A673 (cell line): ENCODE results near the gene AMOTL1.

Experiments
- EZH2 ChIP-seq: fragments of 200-600 bp; sonication (generic); IDR thresholded peaks from 2 replicates; pipeline ENCODE4 v1.6.1; 2017; ENCODE audit warnings: borderline replicate concordance, low read depth, mild to moderate bottlenecking, mixed read lengths, antibody characterized with exemption, low read length; ENCODE audit not compliant: poor library complexity, severe bottlenecking
- TF ChIP-seq, protein P1 (sequence below): fragments of 300-800, 200-600 bp; sonication (generic); conservative IDR thresholded peaks from 2 replicates; pipeline ENCODE4 v1.5.1; 2017; ENCODE audit warnings: low read depth, mild to moderate bottlenecking, antibody characterized with exemption, low read length, moderate library complexity, mixed read lengths

DNA sequence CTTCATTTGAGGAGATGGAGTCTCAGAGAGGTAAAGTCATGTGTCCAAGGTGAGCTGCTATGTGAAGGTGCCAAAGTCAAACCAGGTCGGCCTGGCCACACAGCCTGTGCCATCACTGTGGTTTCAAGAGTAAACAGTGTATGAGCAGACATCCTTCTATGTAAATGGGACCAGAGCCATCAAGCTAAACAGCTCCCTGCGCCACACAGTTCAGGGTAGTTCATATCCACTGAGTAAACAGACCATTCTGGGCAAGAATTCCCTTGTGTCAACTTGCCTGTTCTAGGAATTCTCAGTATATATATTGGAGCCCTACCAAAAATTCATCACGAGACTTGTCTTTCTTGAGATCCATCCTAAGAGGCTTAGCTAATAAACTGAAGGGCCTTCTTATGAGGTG, 77.5 kb downstream of the AMOTL1 start:
- TF ChIP-seq, protein P1, sequence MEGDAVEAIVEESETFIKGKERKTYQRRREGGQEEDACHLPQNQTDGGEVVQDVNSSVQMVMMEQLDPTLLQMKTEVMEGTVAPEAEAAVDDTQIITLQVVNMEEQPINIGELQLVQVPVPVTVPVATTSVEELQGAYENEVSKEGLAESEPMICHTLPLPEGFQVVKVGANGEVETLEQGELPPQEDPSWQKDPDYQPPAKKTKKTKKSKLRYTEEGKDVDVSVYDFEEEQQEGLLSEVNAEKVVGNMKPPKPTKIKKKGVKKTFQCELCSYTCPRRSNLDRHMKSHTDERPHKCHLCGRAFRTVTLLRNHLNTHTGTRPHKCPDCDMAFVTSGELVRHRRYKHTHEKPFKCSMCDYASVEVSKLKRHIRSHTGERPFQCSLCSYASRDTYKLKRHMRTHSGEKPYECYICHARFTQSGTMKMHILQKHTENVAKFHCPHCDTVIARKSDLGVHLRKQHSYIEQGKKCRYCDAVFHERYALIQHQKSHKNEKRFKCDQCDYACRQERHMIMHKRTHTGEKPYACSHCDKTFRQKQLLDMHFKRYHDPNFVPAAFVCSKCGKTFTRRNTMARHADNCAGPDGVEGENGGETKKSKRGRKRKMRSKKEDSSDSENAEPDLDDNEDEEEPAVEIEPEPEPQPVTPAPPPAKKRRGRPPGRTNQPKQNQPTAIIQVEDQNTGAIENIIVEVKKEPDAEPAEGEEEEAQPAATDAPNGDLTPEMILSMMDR: no peak
- no peak for TF ChIP-seq EZH2
